ENCODE measurements around the gene SSTR1.

- TF ChIP-seq CTCF (IDR thresholded peaks at IDR 0.05; ENCODE audit: extremely low read depth in 1 of 2, insufficient read depth in 1 of 2, low read depth in 1 of 2, low read length in 2 of 2): no peak
- TF ChIP-seq EZH2 (IDR thresholded peaks at IDR 0.05; ENCODE audit: borderline replicate concordance, low read depth, low read length, severe bottlenecking): no peak
- no peak for TF ChIP-seq POLR2A (IDR thresholded peaks at IDR 0.05; ENCODE audit: low read depth, low read length)
- TF ChIP-seq POLR2AphosphoS5 (IDR thresholded peaks at IDR 0.05; ENCODE audit: insufficient read depth, low read depth, low read length): no peak
Observed at GRCh38 chr14:38207736-38208617, at the start of gene SSTR1.
